Muscle layer of colon (tissue), 2 donors: ENCODE measurements around the gene RGS6.

Experiments used
- H3K27ac ChIP-seq: one replicate; pipeline ENCODE4 v1.7.0; 2013; ENCODE audit warnings: low read depth, mild to moderate bottlenecking, low read length, moderate library complexity
- H3K27me3 ChIP-seq, 2 donors: one replicate each; pipeline ENCODE4 v1.7.0; 2013; ENCODE audit warnings: low read length in 2 of 2, mild to moderate bottlenecking in 2 of 2; ENCODE audit not compliant: insufficient read depth in 2 of 2, control insufficient read depth in 1 of 2
- H3K36me3 ChIP-seq: one replicate; pipeline ENCODE4 v1.7.0; 2013; ENCODE audit warnings: mild to moderate bottlenecking, low read length; ENCODE audit not compliant: insufficient read depth
- H3K4me1 ChIP-seq: one replicate; pipeline ENCODE4 v1.7.0; 2013; ENCODE audit warnings: mild to moderate bottlenecking, low read length; ENCODE audit not compliant: insufficient read depth
- H3K4me3 ChIP-seq, 2 donors: one replicate each; pipeline ENCODE4 v1.7.0; 2013; ENCODE audit warnings: low read length in 2 of 2, low read depth in 1 of 2, mild to moderate bottlenecking in 1 of 2, moderate library complexity in 1 of 2
- H3K9ac ChIP-seq: one replicate; pipeline ENCODE4 v1.7.0; 2013; ENCODE audit warnings: low read length
- H3K9me3 ChIP-seq: one replicate; pipeline ENCODE4 v1.7.0; 2013; ENCODE audit warnings: mild to moderate bottlenecking, low read length
- donor health status: abdominal sarcoma.
- donor health status: Adenocarcinoma of cecum.

RGS6 gene

DNA sequence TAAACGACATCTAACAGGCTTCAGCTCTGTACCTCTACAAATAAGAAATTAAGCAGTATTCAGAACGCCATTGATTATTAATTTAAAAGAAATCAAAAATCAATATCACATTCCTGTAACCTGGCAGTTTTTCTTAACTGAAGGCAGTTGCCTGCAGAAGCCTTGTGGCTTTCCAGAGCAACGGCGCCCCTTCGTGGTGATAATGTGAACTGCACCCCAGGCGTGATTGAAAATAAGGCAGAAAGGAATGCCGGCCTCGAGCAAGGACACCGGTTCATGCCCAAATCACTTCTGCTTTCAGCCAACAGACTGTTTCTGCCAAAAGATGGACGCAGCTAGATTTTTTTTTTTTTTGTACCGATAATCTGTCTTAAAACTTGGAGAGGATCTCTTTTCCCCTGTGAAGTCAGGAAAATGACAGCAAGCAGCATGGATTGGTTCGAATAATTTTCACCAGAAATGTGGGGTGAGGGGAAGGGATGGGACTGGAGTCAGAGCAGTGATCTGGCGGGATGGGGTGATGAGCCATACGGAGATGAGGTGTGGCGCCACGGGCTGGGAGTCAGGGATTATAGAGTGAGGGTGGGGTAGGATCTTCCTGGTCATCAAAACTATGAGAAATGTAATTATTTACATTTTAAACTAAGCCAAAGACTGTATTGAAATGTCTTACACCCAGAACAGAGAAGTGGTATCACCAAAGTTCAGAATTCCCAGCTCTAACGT is 488.7 kb downstream of the RGS6 start:
- Histone ChIP-seq H3K4me1 (no peaks in the 10 kb centered on the region), H3K36me3 (no peaks in the 10 kb centered on the region), H3K9ac (no peak overlapping the region), H3K4me3 (no peak overlapping the region), H3K27me3 (no peaks in the 10 kb centered on the region), H3K9me3 (no peaks in the 10 kb centered on the region), H3K27ac (no peak overlapping the region)

DNA sequence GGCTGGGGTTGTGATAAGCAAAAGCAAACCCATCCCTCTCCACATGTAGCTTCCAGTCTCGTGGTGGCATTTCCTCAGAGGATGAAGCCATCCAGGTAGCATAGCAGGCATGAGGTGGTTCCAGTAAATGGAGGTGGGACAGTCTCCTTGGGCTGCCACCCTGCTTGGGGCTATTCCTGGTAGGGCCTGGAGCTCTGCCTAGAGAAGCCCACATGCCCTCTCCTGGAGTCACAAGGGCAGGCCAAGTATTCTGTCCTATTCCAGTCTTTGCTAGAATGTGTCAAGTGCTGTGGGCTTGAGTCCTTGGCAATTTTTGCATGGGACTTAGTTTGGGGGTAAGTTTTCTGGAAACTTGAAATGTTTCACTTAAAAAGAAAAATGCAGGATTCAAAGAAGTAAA is 491.7 kb downstream of the RGS6 start:
- Histone ChIP-seq H3K9me3 (peaks cover 5% of the 10 kb centered on the region), H3K27me3 (no peaks in the 10 kb centered on the region), H3K27ac (no peak overlapping the region), H3K9ac (no peak overlapping the region), H3K4me3 (no peak overlapping the region), H3K36me3 (no peaks in the 10 kb centered on the region), H3K4me1 (no peaks in the 10 kb centered on the region)

DNA sequence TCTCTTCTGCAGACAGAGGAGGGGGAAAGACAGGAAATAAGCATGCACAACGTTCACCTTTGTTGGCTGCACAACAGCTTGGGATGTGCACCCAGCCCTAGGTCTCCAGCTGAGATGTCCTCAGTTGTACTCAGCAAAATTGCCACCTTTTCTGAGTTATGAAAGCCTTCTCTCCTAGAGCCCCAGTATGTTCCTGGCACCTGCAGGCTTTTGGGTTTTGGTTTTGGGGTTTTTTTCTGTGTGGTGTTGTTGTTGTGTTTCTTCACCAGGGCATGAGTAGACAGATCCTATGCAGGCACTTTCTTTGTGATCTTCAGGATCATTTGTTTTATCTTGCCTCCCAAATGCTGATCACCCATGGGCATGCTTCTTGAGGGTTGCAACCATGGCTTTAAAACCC is 498.2 kb downstream of the RGS6 start:
- Histone ChIP-seq H3K9me3 (peaks cover 5% of the 10 kb centered on the region), H3K4me1 (no peaks in the 10 kb centered on the region), H3K9ac (no peak overlapping the region), H3K4me3 (no peak overlapping the region), H3K27me3 (no peaks in the 10 kb centered on the region), H3K27ac (no peak overlapping the region), H3K36me3 (no peaks in the 10 kb centered on the region)

DNA sequence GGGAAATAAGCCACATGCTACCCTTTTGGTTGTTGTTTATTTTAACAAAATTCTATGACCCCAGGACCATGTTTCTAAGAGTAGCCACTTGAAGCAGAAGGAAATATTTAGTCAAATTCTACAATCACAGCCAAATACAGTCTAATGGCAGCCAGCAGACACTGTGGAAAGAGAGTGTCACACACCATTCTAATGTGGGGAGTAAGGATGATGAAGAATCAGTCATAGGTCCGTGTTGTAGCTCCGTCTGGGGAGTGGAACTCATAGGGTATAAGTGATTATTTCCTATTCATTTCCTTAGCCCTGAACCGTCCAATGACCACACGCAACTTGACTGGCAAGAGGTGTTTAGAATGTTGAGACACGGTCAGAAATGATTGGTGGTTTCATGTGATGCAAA is 500.5 kb downstream of the RGS6 start:
- Histone ChIP-seq H3K9me3 (peaks cover 1% of the 10 kb centered on the region), H3K4me1 (no peaks in the 10 kb centered on the region), H3K4me3 (no peak overlapping the region), H3K27ac (no peak overlapping the region), H3K9ac (no peak overlapping the region), H3K27me3 (no peaks in the 10 kb centered on the region), H3K36me3 (no peaks in the 10 kb centered on the region)

DNA sequence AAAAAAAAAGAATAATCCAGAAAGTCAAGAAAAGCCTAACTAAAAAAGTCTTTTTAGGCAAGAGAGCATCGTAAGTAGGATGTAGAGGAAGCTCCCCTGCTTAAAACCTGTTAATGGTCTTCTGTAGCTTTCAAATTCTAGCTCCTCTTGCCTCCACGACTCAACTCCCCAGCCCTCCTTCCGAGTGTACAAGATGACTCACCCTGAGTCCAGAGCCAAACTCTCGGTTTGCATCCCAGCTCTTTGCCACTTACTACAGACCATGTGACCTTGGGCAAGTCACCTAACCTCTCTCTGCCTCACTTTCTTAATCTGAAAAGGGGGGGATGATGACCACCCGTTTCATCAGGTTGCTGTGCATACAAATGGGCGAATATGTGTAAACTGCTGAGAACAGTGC is 501.3 kb downstream of the RGS6 start:
- no peak overlapping the region for H3K27ac ChIP-seq
- H3K9ac ChIP-seq = no peak overlapping the region
- no peaks in the 10 kb centered on the region for H3K27me3 ChIP-seq
- no peaks in the 10 kb centered on the region for H3K4me1 ChIP-seq
- no peak overlapping the region for H3K4me3 ChIP-seq
- H3K36me3 ChIP-seq = no peaks in the 10 kb centered on the region
- no peaks in the 10 kb centered on the region for H3K9me3 ChIP-seq

DNA sequence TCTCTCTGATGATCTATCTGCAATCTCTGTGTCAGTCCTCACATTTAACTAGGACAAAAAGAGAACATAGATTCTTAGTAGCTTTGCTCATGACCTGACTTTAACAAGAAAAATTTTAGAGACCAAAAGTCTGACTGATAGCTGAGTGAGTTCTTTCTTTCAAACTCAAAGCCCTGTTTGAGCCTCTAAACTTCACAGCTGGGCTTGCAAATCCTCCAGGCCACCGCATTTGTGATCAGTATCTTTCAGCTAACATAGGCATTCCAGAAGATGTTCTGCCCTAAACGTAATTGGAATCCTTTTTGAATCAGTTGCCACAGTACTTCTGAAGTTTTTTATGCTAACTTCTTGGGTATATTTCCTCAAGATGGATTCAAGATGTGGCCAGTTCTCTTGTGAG is 502.6 kb downstream of the RGS6 start:
- Histone ChIP-seq H3K27me3 (no peaks in the 10 kb centered on the region), H3K9ac (no peak overlapping the region), H3K9me3 (no peaks in the 10 kb centered on the region), H3K4me1 (no peaks in the 10 kb centered on the region), H3K36me3 (no peaks in the 10 kb centered on the region), H3K27ac (no peak overlapping the region), H3K4me3 (no peak overlapping the region)

DNA sequence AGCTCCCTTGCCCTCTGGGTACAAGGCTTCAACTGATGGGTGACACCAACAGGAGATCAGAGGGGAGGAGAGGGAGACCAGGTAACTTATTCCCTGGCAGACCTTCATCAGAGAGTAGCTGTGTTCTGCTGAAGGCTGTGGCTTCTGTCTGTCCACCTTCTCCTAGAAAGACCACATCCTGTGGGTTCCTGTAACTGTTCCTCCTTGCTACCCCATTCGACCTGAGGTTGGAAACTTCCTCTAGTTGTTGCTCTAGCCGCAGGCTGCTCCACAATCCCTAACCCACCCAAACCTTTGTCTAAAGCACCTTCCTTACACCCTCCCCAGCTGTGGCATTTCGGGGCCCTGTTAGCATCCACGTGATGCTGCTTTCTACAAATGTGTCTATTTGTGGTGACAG is 507.5 kb downstream of the RGS6 start:
- no peak overlapping the region for H3K4me3 ChIP-seq
- H3K36me3 ChIP-seq = no peaks in the 10 kb centered on the region
- no peaks in the 10 kb centered on the region for H3K4me1 ChIP-seq
- H3K27me3 ChIP-seq = no peaks in the 10 kb centered on the region
- no peaks in the 10 kb centered on the region for H3K9me3 ChIP-seq
- H3K9ac ChIP-seq = no peak overlapping the region
- no peak overlapping the region for H3K27ac ChIP-seq

DNA sequence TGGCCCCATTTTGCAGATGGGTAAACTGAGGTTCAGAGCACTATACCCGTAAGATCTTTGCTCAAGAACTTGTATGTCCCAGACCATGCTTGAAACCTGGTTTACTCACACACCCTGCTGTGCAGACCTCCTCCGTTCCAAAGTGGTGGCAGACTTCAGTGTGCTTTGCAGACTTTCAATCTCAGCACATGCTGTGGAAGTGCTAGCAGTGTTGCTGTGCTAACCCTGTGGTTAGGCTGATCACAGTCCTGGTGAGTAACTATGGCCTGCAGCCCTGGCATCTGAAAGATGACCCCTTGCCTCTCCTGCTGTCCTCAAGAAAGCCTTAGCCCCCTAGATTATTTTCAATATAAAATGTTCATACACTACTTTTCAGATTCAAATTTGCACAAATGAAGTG is 511.0 kb downstream of the RGS6 start:
- H3K27ac ChIP-seq = no peak overlapping the region
- H3K27me3 ChIP-seq = no peaks in the 10 kb centered on the region
- H3K9ac ChIP-seq = no peak overlapping the region
- no peaks in the 10 kb centered on the region for H3K9me3 ChIP-seq
- no peaks in the 10 kb centered on the region for H3K36me3 ChIP-seq
- H3K4me1 ChIP-seq = no peaks in the 10 kb centered on the region
- H3K4me3 ChIP-seq = no peak overlapping the region

DNA sequence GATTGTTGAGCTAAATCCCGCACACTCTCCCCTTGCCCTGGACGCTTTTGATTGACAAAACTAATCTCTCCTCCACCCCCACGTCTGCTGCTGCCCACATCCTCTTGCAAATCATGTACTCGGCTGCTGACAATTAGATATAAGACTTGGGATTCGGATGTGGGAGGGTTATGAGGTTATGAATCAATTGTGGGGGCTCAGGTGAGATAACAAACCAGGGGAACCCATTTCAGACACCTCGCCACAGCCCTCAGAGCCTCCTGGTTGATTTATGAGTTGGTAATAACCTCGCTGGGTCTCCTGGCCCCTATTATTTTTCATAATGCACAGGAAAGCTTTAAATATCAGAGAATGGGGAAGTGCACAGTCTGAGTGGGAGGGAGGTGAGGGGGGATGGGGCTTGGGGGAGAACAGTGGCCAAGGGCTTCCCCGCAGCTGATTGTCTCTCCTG is 511.8 kb downstream of the RGS6 start:
- no peak overlapping the region for H3K9ac ChIP-seq
- H3K36me3 ChIP-seq = no peaks in the 10 kb centered on the region
- H3K27me3 ChIP-seq = no peaks in the 10 kb centered on the region
- no peak overlapping the region for H3K27ac ChIP-seq
- H3K9me3 ChIP-seq = no peaks in the 10 kb centered on the region
- H3K4me1 ChIP-seq = no peaks in the 10 kb centered on the region
- no peak overlapping the region for H3K4me3 ChIP-seq

DNA sequence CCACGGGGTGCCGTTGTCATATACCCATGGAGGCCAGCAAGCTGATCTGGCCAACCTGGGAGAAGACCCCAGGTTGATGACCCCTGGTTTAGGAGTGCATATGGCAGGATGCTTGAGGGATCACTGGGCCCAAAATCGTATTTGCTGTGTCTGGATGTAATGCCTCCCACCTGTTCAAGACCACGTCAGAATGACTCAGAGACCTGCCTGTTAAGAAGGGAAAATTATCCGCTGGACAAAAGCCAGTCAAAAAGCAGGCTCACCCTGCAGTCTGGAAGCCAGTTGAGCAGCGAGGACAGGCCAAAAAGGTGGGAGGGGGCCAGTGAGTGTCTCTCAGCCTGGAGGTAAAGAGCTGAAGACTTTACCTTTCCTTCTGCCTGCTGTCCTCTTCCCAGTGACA is 512.5 kb downstream of the RGS6 start:
- no peak overlapping the region for H3K9ac ChIP-seq
- H3K27ac ChIP-seq = no peak overlapping the region
- H3K9me3 ChIP-seq = no peaks in the 10 kb centered on the region
- no peaks in the 10 kb centered on the region for H3K36me3 ChIP-seq
- H3K27me3 ChIP-seq = no peaks in the 10 kb centered on the region
- H3K4me1 ChIP-seq = no peaks in the 10 kb centered on the region
- H3K4me3 ChIP-seq = no peak overlapping the region

DNA sequence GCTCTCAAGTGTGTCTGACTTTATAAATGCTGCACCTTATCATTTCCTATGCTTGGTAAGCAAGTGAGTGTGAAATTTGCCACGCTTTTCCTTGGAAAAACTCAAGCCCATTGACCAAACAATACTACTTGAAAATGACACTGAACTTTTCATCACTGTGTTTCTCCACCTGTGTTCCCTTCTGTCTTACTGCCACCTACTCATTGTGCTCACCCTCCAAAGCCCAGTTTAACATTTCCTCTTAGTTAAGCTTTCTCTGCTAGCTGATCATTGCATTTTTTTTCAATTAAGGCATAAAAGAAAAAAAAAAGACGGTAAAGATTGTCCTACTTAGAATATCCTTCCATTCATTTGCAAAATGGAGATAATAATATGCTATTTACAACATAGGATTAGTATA is 516.0 kb downstream of the RGS6 start:
- Histone ChIP-seq H3K4me3 (no peak overlapping the region), H3K4me1 (peaks cover 10% of the 10 kb centered on the region), H3K27me3 (no peaks in the 10 kb centered on the region), H3K27ac (no peak overlapping the region), H3K36me3 (no peaks in the 10 kb centered on the region), H3K9me3 (no peaks in the 10 kb centered on the region), H3K9ac (no peak overlapping the region)

DNA sequence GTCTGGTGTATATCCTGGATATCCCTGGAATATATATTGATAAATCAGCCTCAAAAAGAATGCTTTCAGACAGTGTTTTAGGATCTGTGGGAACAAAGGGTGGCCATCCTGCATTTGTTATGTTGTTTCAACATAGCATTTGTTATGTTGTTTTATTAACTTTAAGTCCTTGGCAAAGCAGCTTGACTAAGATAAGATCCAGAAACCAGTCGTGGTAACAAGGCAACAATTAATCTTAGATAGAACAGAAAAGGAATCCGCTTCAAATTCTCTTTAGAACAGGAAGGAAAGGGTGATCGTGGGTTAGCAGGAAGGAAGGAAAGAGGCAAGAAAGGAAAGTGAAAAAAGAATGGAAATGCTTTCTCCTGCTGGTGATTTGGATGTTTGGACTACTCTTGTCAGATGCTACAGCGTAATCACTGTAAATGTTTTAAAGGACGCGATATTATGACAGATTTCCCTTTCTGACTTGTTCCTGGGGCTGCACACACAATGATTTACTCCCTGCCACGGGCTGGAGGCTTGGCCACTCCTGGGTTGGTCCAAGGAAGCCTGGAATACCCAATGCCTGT is 518.3 kb downstream of the RGS6 start:
- H3K4me3 ChIP-seq = no peak overlapping the region
- no peak overlapping the region for H3K27ac ChIP-seq
- no peaks in the 10 kb centered on the region for H3K27me3 ChIP-seq

More for the DNA sequence above, 518.3 kb downstream of the RGS6 start:
- Histone ChIP-seq H3K4me1 (peaks cover 10% of the 10 kb centered on the region), H3K36me3 (no peaks in the 10 kb centered on the region), H3K9ac (no peak overlapping the region), H3K9me3 (no peaks in the 10 kb centered on the region)
